Measurements from ENCODE around the gene AP3M1. TPM values are rescaled to one million over a fixed set of nuclear protein-coding genes. Genes with fewer than 3 reads are reported as not detected.

AP3M1 gene
- total and polyA plus RNA-seq, 2 donors (not counting 1 experiment from before 2014, with no cell fraction given), result 28.4 to 55.3 TPM

DNA sequence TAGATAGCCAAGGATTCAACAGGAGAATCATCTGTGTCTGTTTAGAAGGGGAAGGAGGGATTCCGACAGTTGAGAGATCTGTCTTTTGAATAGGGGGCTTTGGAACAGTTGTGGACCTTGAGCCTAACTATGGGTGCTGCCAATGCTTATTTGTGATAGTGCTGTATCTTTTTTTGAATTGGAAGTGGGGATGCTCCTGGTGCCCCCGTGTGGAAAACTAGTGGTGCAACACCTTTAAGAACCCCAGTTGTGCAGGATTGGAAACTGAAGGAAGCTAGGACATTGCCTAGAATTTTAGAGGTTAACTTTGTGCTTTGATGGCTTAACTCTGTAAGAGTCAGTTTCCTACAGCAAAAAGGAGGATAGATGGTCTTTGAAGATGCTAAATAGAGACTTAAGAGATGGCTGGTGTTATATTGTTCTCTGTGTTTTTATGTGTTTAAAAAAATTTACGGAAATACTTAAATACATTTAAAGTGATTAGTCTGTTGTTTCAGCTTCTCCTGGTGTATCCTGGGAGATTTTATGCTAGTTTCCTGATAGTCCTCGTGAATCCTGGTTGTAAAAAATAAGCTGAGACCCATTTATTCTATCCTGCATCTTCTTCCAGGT lies 69.3 kb downstream of the AP3M1 start:
- Histone ChIP-seq H3K27me3 (ENCODE audit: control insufficient read depth, insufficient read depth, low read length) (no peaks in the 10 kb centered on the region), H3K9ac (ENCODE audit: insufficient read depth, low read length) (no peak overlapping the region), H4K20me1 (ENCODE audit: control insufficient read depth, extremely low read depth, insufficient read depth, low read length) (no peaks in the 10 kb centered on the region), H3K4me2 (ENCODE audit: extremely low read depth, insufficient read depth, low read length) (no peak overlapping the region), H2AFZ (ENCODE audit: low read length) (no peak overlapping the region), H3K79me2 (ENCODE audit: control insufficient read depth, insufficient read depth, low read length) (peaks cover 36% of the 10 kb centered on the region), H3K4me3 (replicated peaks in 1 of 4; ENCODE audit: control extremely low read depth in 1 of 4, insufficient read depth in 1 of 4, low read depth in 3 of 4, low read length in 4 of 4) (no peak overlapping the region), H3K36me3 (ENCODE audit: control insufficient read depth, insufficient read depth, low read length) (peaks cover 6% of the 10 kb centered on the region), H3K4me1 (ENCODE audit: control insufficient read depth, extremely low read depth, insufficient read depth, low read length) (peaks cover 14% of the 10 kb centered on the region), H3K27ac (ENCODE audit: insufficient read depth, low read length) (no peak overlapping the region), H3K9me3 (ENCODE audit: control insufficient read depth, insufficient read depth, low read depth, low read length) (no peaks in the 10 kb centered on the region)
- no peak for TF ChIP-seq EZH2 (IDR thresholded peaks at IDR 0.05; ENCODE audit: low read length, missing control alignments)
- TF ChIP-seq, protein P1, sequence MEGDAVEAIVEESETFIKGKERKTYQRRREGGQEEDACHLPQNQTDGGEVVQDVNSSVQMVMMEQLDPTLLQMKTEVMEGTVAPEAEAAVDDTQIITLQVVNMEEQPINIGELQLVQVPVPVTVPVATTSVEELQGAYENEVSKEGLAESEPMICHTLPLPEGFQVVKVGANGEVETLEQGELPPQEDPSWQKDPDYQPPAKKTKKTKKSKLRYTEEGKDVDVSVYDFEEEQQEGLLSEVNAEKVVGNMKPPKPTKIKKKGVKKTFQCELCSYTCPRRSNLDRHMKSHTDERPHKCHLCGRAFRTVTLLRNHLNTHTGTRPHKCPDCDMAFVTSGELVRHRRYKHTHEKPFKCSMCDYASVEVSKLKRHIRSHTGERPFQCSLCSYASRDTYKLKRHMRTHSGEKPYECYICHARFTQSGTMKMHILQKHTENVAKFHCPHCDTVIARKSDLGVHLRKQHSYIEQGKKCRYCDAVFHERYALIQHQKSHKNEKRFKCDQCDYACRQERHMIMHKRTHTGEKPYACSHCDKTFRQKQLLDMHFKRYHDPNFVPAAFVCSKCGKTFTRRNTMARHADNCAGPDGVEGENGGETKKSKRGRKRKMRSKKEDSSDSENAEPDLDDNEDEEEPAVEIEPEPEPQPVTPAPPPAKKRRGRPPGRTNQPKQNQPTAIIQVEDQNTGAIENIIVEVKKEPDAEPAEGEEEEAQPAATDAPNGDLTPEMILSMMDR (conservative IDR thresholded peaks at IDR 0.05 in 1 of 2, IDR thresholded peaks at IDR 0.05 in 1 of 2; ENCODE audit: low read depth in 1 of 2, low read length in 2 of 2), result peak; percentile 87
- DNase-seq (ENCODE audit: low read depth in 2 of 2), result peak; percentile 50 to 76

DNA sequence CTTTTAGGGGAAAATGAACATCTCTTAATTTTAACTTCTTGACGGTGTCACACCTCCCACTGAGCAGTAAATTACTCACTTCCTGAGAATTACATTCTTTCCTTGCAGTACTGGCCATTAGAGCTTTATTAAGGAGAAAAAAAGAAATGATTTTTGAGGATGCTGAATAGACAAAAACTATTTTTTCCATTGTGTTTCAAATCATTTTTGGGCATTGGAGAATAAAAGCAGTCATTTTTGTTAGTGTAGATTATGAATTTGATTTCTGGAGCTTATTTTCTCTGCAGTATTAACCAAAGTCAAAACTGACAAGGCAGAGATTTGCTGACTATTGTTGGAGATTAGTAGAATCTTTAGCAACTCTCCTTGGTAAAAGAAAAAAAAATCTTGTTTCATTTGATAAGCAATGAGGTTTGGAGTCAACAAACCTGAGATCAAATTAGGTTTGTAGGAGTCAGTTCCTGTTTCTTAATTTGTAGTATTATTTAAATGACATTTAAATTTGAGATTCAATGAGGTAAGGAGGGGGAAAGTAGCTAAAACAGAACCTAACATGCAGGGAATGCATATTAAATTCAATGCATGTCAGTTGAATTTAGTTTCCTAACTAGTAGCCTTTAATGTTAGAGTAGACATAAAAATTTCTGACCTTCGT lies 70.6 kb downstream of the AP3M1 start:
- DNase-seq (ENCODE audit: low read depth in 2 of 2), result peak; percentile 29 to 65
- Histone ChIP-seq H3K4me3 (replicated peaks in 1 of 4; ENCODE audit: control extremely low read depth in 1 of 4, insufficient read depth in 1 of 4, low read depth in 3 of 4, low read length in 4 of 4) (no peak overlapping the region), H3K36me3 (ENCODE audit: control insufficient read depth, insufficient read depth, low read length) (peaks cover 10% of the 10 kb centered on the region), H3K4me2 (ENCODE audit: extremely low read depth, insufficient read depth, low read length) (peak overlapping the region; percentile 37), H4K20me1 (ENCODE audit: control insufficient read depth, extremely low read depth, insufficient read depth, low read length) (no peaks in the 10 kb centered on the region), H3K79me2 (ENCODE audit: control insufficient read depth, insufficient read depth, low read length) (peaks cover 39% of the 10 kb centered on the region), H3K9ac (ENCODE audit: insufficient read depth, low read length) (no peak overlapping the region), H3K27me3 (ENCODE audit: control insufficient read depth, insufficient read depth, low read length) (no peaks in the 10 kb centered on the region), H3K27ac (ENCODE audit: insufficient read depth, low read length) (peak overlapping the region; percentile 26), H3K9me3 (ENCODE audit: control insufficient read depth, insufficient read depth, low read depth, low read length) (no peaks in the 10 kb centered on the region), H3K4me1 (ENCODE audit: control insufficient read depth, extremely low read depth, insufficient read depth, low read length) (peaks cover 14% of the 10 kb centered on the region), H2AFZ (ENCODE audit: low read length) (no peak overlapping the region)
- TF ChIP-seq, protein P1 (conservative IDR thresholded peaks at IDR 0.05 in 1 of 2, IDR thresholded peaks at IDR 0.05 in 1 of 2; ENCODE audit: low read depth in 1 of 2, low read length in 2 of 2), result no peak
- no peak for TF ChIP-seq EZH2 (IDR thresholded peaks at IDR 0.05; ENCODE audit: low read length, missing control alignments)

DNA sequence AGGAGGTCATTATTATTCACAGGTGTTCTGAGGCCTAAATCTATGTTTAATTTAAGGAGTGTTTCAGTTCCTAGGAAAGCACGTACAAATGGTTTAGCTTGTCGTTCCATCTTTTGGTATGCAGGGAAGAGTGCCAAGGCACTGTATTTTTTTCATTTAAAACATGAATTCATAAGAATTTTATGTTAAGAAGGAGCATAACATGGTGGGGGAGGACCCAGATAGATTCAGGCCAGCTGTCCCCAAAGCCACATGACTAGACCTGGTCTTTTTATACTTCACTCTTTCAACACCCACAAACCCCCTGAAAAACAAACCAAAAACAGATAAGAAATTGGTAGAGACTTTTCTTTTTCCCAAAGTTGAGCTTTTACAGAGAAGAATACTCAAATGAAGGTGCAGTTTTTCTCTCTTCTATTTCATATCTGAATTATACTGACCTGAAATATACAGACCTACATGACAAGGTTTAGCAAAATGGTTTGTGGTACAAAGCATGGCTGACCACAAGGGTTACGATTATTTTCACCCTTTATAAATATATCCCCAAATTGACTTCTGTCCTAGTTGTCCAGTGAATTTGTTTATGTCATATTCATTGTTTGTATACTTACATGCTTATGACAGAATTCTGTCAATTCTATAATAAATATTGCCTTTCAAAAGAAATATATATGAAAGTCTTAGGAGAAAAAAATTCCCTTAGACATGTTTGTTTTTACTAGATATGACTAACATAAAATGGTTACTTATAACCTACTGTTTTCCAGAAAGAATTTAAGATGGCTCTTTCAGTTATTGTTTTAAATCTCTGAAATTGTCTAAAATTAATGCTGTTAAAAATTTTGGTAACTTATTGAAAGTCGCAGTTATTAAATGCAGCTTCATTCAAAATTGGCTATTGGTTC lies 71.3 kb downstream of the AP3M1 start:
- peak; percentile 32 to 40 for DNase-seq (ENCODE audit: low read depth in 2 of 2)
- Histone ChIP-seq H2AFZ (ENCODE audit: low read length) (no peak overlapping the region), H3K9ac (ENCODE audit: insufficient read depth, low read length) (no peak overlapping the region), H3K4me1 (ENCODE audit: control insufficient read depth, extremely low read depth, insufficient read depth, low read length) (peaks cover 14% of the 10 kb centered on the region), H3K27me3 (ENCODE audit: control insufficient read depth, insufficient read depth, low read length) (no peaks in the 10 kb centered on the region), H4K20me1 (ENCODE audit: control insufficient read depth, extremely low read depth, insufficient read depth, low read length) (no peaks in the 10 kb centered on the region), H3K36me3 (ENCODE audit: control insufficient read depth, insufficient read depth, low read length) (peaks cover 10% of the 10 kb centered on the region), H3K79me2 (ENCODE audit: control insufficient read depth, insufficient read depth, low read length) (peaks cover 42% of the 10 kb centered on the region), H3K4me2 (ENCODE audit: extremely low read depth, insufficient read depth, low read length) (peak overlapping the region; percentile 37), H3K9me3 (ENCODE audit: control insufficient read depth, insufficient read depth, low read depth, low read length) (no peaks in the 10 kb centered on the region), H3K4me3 (replicated peaks in 1 of 4; ENCODE audit: control extremely low read depth in 1 of 4, insufficient read depth in 1 of 4, low read depth in 3 of 4, low read length in 4 of 4) (no peak overlapping the region), H3K27ac (ENCODE audit: insufficient read depth, low read length) (peak overlapping the region; percentile 6)
- TF ChIP-seq EZH2 (IDR thresholded peaks at IDR 0.05; ENCODE audit: low read length, missing control alignments), result no peak
- TF ChIP-seq, protein P1 (conservative IDR thresholded peaks at IDR 0.05 in 1 of 2, IDR thresholded peaks at IDR 0.05 in 1 of 2; ENCODE audit: low read depth in 1 of 2, low read length in 2 of 2), result no peak
